Activated CD8-positive, alpha-beta memory T cell treated with anti-CD3 and anti-CD28 coated beads, Interleukin-2, amount 50 U/mL, for 1 hour (primary cell): ENCODE measurements around the gene ARHGAP30.

ENCODE experiments used
- DNase-seq: peaks from one replicate; pipeline ENCODE4 v3.0.0-alpha.2; 2020; ENCODE audit errors: extremely low read depth

ARHGAP30 gene

GRCh38 chr1:161091093-161091492 lies 21.4 kb upstream of the ARHGAP30 start:
- DNase-seq, result no peak

GRCh38 chr1:161090617-161091016 lies 20.9 kb upstream of the ARHGAP30 start:
- no peak for DNase-seq

- DNase-seq, result no peak
Measured at GRCh38 chr1:161089938-161090337, 20.2 kb upstream of the ARHGAP30 start.

- DNase-seq, result no peak
Measured at GRCh38 chr1:161089251-161089924, 19.7 kb upstream of the ARHGAP30 start, which contains the start of gene NECTIN4. Gene NECTIN4, minus strand, starts transcription at chr1:161089558. Its CDS starts 262 bp downstream, at chr1:161089296.

- no peak for DNase-seq
Measured at GRCh38 chr1:161088587-161089110, 19.0 kb upstream of the ARHGAP30 start.

GRCh38 chr1:161086457-161086856 lies 16.8 kb upstream of the ARHGAP30 start:
- no peak for DNase-seq

- DNase-seq, result no peak
Measured at GRCh38 chr1:161085165-161085564, 15.5 kb upstream of the ARHGAP30 start.

- DNase-seq, result no peak
Measured at GRCh38 chr1:161084597-161084988, 14.9 kb upstream of the ARHGAP30 start.

GRCh38 chr1:161083748-161084596 lies 14.3 kb upstream of the ARHGAP30 start:
- DNase-seq, result no peak

- no peak for DNase-seq
Measured at GRCh38 chr1:161082996-161083747, 13.5 kb upstream of the ARHGAP30 start.

GRCh38 chr1:161082483-161082882 lies 12.8 kb upstream of the ARHGAP30 start:
- DNase-seq, result no peak

GRCh38 chr1:161081519-161081918 lies 11.8 kb upstream of the ARHGAP30 start:
- no peak for DNase-seq

- DNase-seq, result no peak
Measured at GRCh38 chr1:161080441-161081405, 11.0 kb upstream of the ARHGAP30 start.

- no peak for DNase-seq
Measured at GRCh38 chr1:161079436-161080110, 9.9 kb upstream of the ARHGAP30 start.

- no peak for DNase-seq
Measured at GRCh38 chr1:161077426-161077825, 7.7 kb upstream of the ARHGAP30 start.

GRCh38 chr1:161076410-161076809 lies 6.7 kb upstream of the ARHGAP30 start:
- no peak for DNase-seq

- no peak for DNase-seq
Measured at GRCh38 chr1:161074676-161075368, 5.1 kb upstream of the ARHGAP30 start.

- DNase-seq, result no peak
Measured at GRCh38 chr1:161073474-161074121, 3.9 kb upstream of the ARHGAP30 start.

GRCh38 chr1:161072751-161073449 lies 3.2 kb upstream of the ARHGAP30 start:
- DNase-seq, result no peak
